MCF 10A (cell line): ENCODE results near the gene ELMO3. TPM values are rescaled to one million over a fixed set of nuclear protein-coding genes. Genes with fewer than 3 reads are reported as not detected.

Experiments used
- BruUV-seq: library from RNA; stranded (reverse); fragments of 400-500 nt; replicated peaks from 2 replicates; lab custom pipeline; 2021; lab: Mats Ljungman, UMichigan
- CTCF ChIA-PET: fragments of 300-600 bp; sonication (Branson Sonifier 250); formaldehyde crosslinking; extraction: SDS; loops from one replicate; lab custom pipeline; 2021; ENCODE audit warnings: antibody characterized with exemption, inconsistent platforms; lab: Yijun Ruan, JAX
- POLR2A ChIA-PET: fragments of 300-600, 350-650 bp; sonication (Branson Sonifier 250); formaldehyde crosslinking; extraction: SDS; loops from one replicate; lab custom pipeline; 2020; ENCODE audit warnings: antibody characterized with exemption, inconsistent platforms; lab: Yijun Ruan, JAX
- DNase-seq: peaks from one replicate; pipeline ENCODE4 v3.0.0-alpha.2; 2018; ENCODE audit not compliant: unreplicated experiment
- H3K27ac Mint-ChIP-seq: one replicate; pipeline ENCODE4 v1.8.0; 2022; ENCODE audit warnings: mild to moderate bottlenecking, low read depth, mixed read lengths; ENCODE audit not compliant: unreplicated experiment
- H3K27me3 Mint-ChIP-seq: one replicate; pipeline ENCODE4 v1.8.0; 2022; ENCODE audit warnings: mixed read lengths; ENCODE audit not compliant: insufficient read depth, unreplicated experiment
- H3K36me3 Mint-ChIP-seq: one replicate; pipeline ENCODE4 v1.8.0; 2022; ENCODE audit warnings: mild to moderate bottlenecking, moderate library complexity, mixed read lengths; ENCODE audit not compliant: insufficient read depth, unreplicated experiment
- H3K4me1 Mint-ChIP-seq: one replicate; pipeline ENCODE4 v1.8.0; 2022; ENCODE audit warnings: mixed read lengths; ENCODE audit not compliant: insufficient read depth, unreplicated experiment
- H3K4me3 Mint-ChIP-seq: one replicate; pipeline ENCODE4 v1.8.0; 2022; ENCODE audit warnings: mild to moderate bottlenecking, moderate library complexity, mixed read lengths; ENCODE audit not compliant: unreplicated experiment
- H3K9me3 Mint-ChIP-seq: one replicate; pipeline ENCODE4 v1.8.0; 2022; ENCODE audit warnings: mixed read lengths; ENCODE audit not compliant: unreplicated experiment
- CTCF ChIP-seq: fragments of 200-600 bp; IDR thresholded peaks from one replicate; pipeline ENCODE4 v1.8.0; 2022; ENCODE audit warnings: antibody characterized with exemption, mild to moderate bottlenecking; ENCODE audit not compliant: unreplicated experiment
- intact Hi-C: fragments of 100-400 bp; cut with micrococcal nuclease; formaldehyde crosslinking; loops from 2 replicates; pipeline ENCODE4 v1.14.1; 2022
- total RNA-seq: library from RNA; stranded (reverse); gene quantifications from 2 replicates; pipeline ENCODE4 v1.2.3, GENCODE V29; 2022

ELMO3 gene
- total RNA-seq, 1 experiment from 2014 or later = 12.0 TPM

GRCh38 chr16:67162506-67163163 lies 36.3 kb upstream of the ELMO3 start:
- peaks cover 9% of the 10 kb centered on the region for H3K4me1 Mint-ChIP-seq
- H3K9me3 Mint-ChIP-seq = no peaks in the 10 kb centered on the region
- H3K27ac Mint-ChIP-seq = no peak overlapping the region
- no peak for TF ChIP-seq CTCF
- no peaks in the 10 kb centered on the region for H3K27me3 Mint-ChIP-seq
- DNase-seq = no peak
- no peak overlapping the region for H3K4me3 Mint-ChIP-seq
- ChIA-PET POLR2A (interaction anchor here (0.8 to 4.6 kb wide), 3 partner anchors 13 to 22 kb away, joined by 3 to 94 read pairs (median 4); partner anchors contain the start of gene MATCAP1), CTCF (interaction anchor here (0.5 to 1.3 kb wide), 6 partner anchors 10 to 406 kb away, joined by 3 to 8 read pairs (median 3); no protein-coding TSS in a partner anchor)
- peaks cover 12% of the 10 kb centered on the region for H3K36me3 Mint-ChIP-seq
- no TSS peak for BruUV-seq
- intact Hi-C loops = no loop called here

- BruUV-seq = no TSS peak
- peaks cover 12% of the 10 kb centered on the region for H3K36me3 Mint-ChIP-seq
- TF ChIP-seq CTCF = no peak
- no peak for DNase-seq
- ChIA-PET POLR2A (interaction anchor here (0.8 to 4.6 kb wide), 3 partner anchors 12 to 21 kb away, joined by 3 to 94 read pairs (median 4); partner anchors contain the start of gene MATCAP1), CTCF (interaction anchor here (0.5 to 1.3 kb wide), 4 partner anchors 9 to 405 kb away, joined by 3 to 8 read pairs (median 3); no protein-coding TSS in a partner anchor)
- no peak overlapping the region for H3K27ac Mint-ChIP-seq
- intact Hi-C loops = no loop called here
- H3K4me1 Mint-ChIP-seq = peaks cover 6% of the 10 kb centered on the region
- H3K27me3 Mint-ChIP-seq = no peaks in the 10 kb centered on the region
- H3K9me3 Mint-ChIP-seq = no peaks in the 10 kb centered on the region
- no peak overlapping the region for H3K4me3 Mint-ChIP-seq
Measured at GRCh38 chr16:67163164-67163998, 35.5 kb upstream of the ELMO3 start.

GRCh38 chr16:67163999-67164558 lies 34.9 kb upstream of the ELMO3 start:
- H3K27me3 Mint-ChIP-seq = no peaks in the 10 kb centered on the region
- no peak overlapping the region for H3K4me3 Mint-ChIP-seq
- H3K27ac Mint-ChIP-seq = no peak overlapping the region
- TF ChIP-seq CTCF = no peak
- no peak for DNase-seq
- POLR2A ChIA-PET = no interaction called here
- intact Hi-C loops = no loop called here
- no TSS peak for BruUV-seq
- H3K9me3 Mint-ChIP-seq = no peaks in the 10 kb centered on the region
- no peaks in the 10 kb centered on the region for H3K4me1 Mint-ChIP-seq
- H3K36me3 Mint-ChIP-seq = peaks cover 12% of the 10 kb centered on the region
- CTCF ChIA-PET = no interaction called here
